H1 (cell line): ENCODE results near the gene CHSY3. TPM values are rescaled to one million over a fixed set of nuclear protein-coding genes. Genes with fewer than 3 reads are reported as not detected.

Experiments
- CTCF ChIA-PET: fragments of 300-600 bp; sonication (Branson Sonifier 250); formaldehyde crosslinking; loops from one replicate; lab custom pipeline; 2021; ENCODE audit not compliant: partially characterized antibody; lab: Charles Lee
- POLR2A ChIA-PET: fragments of 300-600 bp; sonication (Branson Sonifier 250); formaldehyde crosslinking; loops from one replicate; lab custom pipeline; 2021; ENCODE audit warnings: inconsistent platforms; ENCODE audit not compliant: partially characterized antibody; lab: Charles Lee
- DNase-seq, 2 experiments: peaks; one replicate each; pipeline versions ENCODE4 v3.0.0 to v3.0.0-alpha.2; 2010 to 2022; ENCODE audit warnings: low spot score in 2 of 2, low read depth in 1 of 2, mixed read lengths in 1 of 2
- FAIRE-seq: peaks from 2 replicates; lab custom pipeline; 2011; peaks lifted over from hg19 to GRCh38; lab: Jason Lieb, UNC
- H2AFZ ChIP-seq: 2 replicates; pipeline ENCODE4 v1.8.1; 2012; ENCODE audit warnings: low read length, inconsistent platforms
- H2AK5ac ChIP-seq: 2 replicates; pipeline ENCODE4 v1.6.1; 2013; ENCODE audit warnings: low read depth, low read length
- H2BK120ac ChIP-seq: replicated peaks from 2 replicates; pipeline ENCODE3; 2013; ENCODE audit warnings: low read depth, low read length, inconsistent platforms
- H2BK12ac ChIP-seq: 2 replicates; pipeline ENCODE4 v1.6.1; 2013; ENCODE audit warnings: low read depth, low read length
- H2BK15ac ChIP-seq: 2 replicates; pipeline ENCODE4 v1.6.1; 2013; ENCODE audit warnings: low read length
- H2BK20ac ChIP-seq: 2 replicates; pipeline ENCODE4 v1.6.1; 2013; ENCODE audit warnings: low read length
- H2BK5ac ChIP-seq: 2 replicates; pipeline ENCODE4 v1.6.1; 2013; ENCODE audit warnings: low read depth, low read length
- H3K14ac ChIP-seq: 2 replicates; pipeline ENCODE4 v1.6.1; 2013; ENCODE audit warnings: inconsistent platforms; ENCODE audit not compliant: insufficient read length
- H3K18ac ChIP-seq: 2 replicates; pipeline ENCODE4 v1.6.1; 2013; ENCODE audit warnings: low read length; ENCODE audit errors: extremely low read depth
- H3K23ac ChIP-seq: 2 replicates; pipeline ENCODE4 v1.6.1; 2013; ENCODE audit warnings: inconsistent platforms; ENCODE audit not compliant: insufficient read length
- H3K23me2 ChIP-seq: 2 replicates; pipeline ENCODE4 v1.6.1; 2013; ENCODE audit warnings: low read depth, low read length
- H3K27ac ChIP-seq: 2 replicates; pipeline ENCODE4 v1.6.1; 2011; ENCODE audit warnings: low read depth, low read length, inconsistent platforms
- H3K27me3 ChIP-seq, 4 experiments: replicated peaks in 1 of 4; 1 replicate in 1 of 4; 2 replicates in 3 of 4; pipeline versions ENCODE4 v1.6.1 to v1.8.1; 2011 to 2013; ENCODE audit warnings: low read length in 3 of 4, mild to moderate bottlenecking in 3 of 4, inconsistent platforms in 2 of 4, mixed read lengths in 2 of 4, moderate library complexity in 1 of 4; ENCODE audit not compliant: control insufficient read depth in 3 of 4, insufficient read depth in 3 of 4; ENCODE audit errors: extremely low read depth in 1 of 4
- H3K36me3 ChIP-seq, 4 experiments: 2 replicates each; pipeline versions ENCODE4 v1.6.1 to v1.8.1; 2011 to 2013; ENCODE audit warnings: mild to moderate bottlenecking in 4 of 4, low read length in 3 of 4, moderate library complexity in 2 of 4, control low read depth in 1 of 4, inconsistent platforms in 1 of 4; ENCODE audit not compliant: insufficient read depth in 4 of 4, control insufficient read depth in 2 of 4
- H3K4ac ChIP-seq: replicated peaks from 2 replicates; pipeline ENCODE3; 2013; ENCODE audit warnings: low read length, low read depth, mixed read lengths, inconsistent platforms; ENCODE audit not compliant: insufficient read length
- H3K4me1 ChIP-seq, 4 experiments: replicated peaks in 1 of 4; 1 replicate in 1 of 4; 2 replicates in 3 of 4; pipeline versions ENCODE4 v1.6.1 to v1.8.1; 2011 to 2013; ENCODE audit warnings: low read length in 3 of 4, inconsistent platforms in 2 of 4, mixed read lengths in 1 of 4; ENCODE audit not compliant: insufficient read depth in 4 of 4, control insufficient read depth in 3 of 4
- H3K4me2 ChIP-seq, 2 experiments: 2 replicates each; pipeline versions ENCODE4 v1.6.1 to v1.8.1; 2011 to 2013; ENCODE audit warnings: low read depth in 2 of 2, low read length in 2 of 2, control low read depth in 1 of 2, inconsistent platforms in 1 of 2, mild to moderate bottlenecking in 1 of 2; ENCODE audit not compliant: insufficient read depth in 1 of 2
- H3K4me3 ChIP-seq, 4 experiments: fragments of 200-600, 300-600 bp in 1 of 4; sonication (generic), shearing (Covaris generic), sonication (Bioruptor Twin) in 1 of 4; 2 replicates each; pipeline versions ENCODE4 v1.5.1 to v1.8.1; 2011 to 2016; ENCODE audit warnings: low read length in 4 of 4, low read depth in 3 of 4, control low read depth in 2 of 4, inconsistent platforms in 2 of 4, mild to moderate bottlenecking in 2 of 4, mixed read lengths in 1 of 4, moderate library complexity in 1 of 4; ENCODE audit not compliant: insufficient read depth in 2 of 4; ENCODE audit errors: extremely low read depth in 1 of 4
- H3K56ac ChIP-seq: replicated peaks from 2 replicates; pipeline ENCODE3; 2013; ENCODE audit warnings: low read depth, mild to moderate bottlenecking, mixed read lengths, low read length, inconsistent platforms; ENCODE audit not compliant: insufficient read length
- H3K79me1 ChIP-seq: 2 replicates; pipeline ENCODE4 v1.6.1; 2013; ENCODE audit warnings: low read depth, low read length, control low read depth
- H3K79me2 ChIP-seq, 2 experiments: 2 replicates each; pipeline versions ENCODE4 v1.6.1 to v1.8.1; 2012 to 2013; ENCODE audit warnings: low read length in 2 of 2, mild to moderate bottlenecking in 2 of 2, inconsistent platforms in 1 of 2; ENCODE audit not compliant: insufficient read depth in 2 of 2, control insufficient read depth in 1 of 2
- H3K9ac ChIP-seq, 4 experiments: replicated peaks in 1 of 4; 1 replicate in 1 of 4; 2 replicates in 3 of 4; pipeline versions ENCODE4 v1.6.1 to v1.8.1; 2011 to 2013; ENCODE audit warnings: low read depth in 3 of 4, low read length in 3 of 4, control low read depth in 2 of 4, mild to moderate bottlenecking in 2 of 4, moderate library complexity in 2 of 4, inconsistent platforms in 1 of 4; ENCODE audit errors: extremely low read depth in 1 of 4
- H3K9me3 ChIP-seq, 2 experiments: 2 replicates each; pipeline versions ENCODE4 v1.6.1 to v1.8.1; 2012 to 2013; ENCODE audit warnings: mild to moderate bottlenecking in 2 of 2, moderate library complexity in 2 of 2, control low read depth in 1 of 2, inconsistent platforms in 1 of 2, low read depth in 1 of 2, low read length in 1 of 2, mixed read lengths in 1 of 2; ENCODE audit not compliant: insufficient read depth in 2 of 2
- H4K20me1 ChIP-seq, 2 experiments: replicated peaks in 1 of 2; 2 replicates each; pipeline versions ENCODE3 to v1.8.1; 2011 to 2013; ENCODE audit warnings: inconsistent platforms in 2 of 2, low read length in 2 of 2, mild to moderate bottlenecking in 1 of 2; ENCODE audit not compliant: insufficient read depth in 2 of 2, control insufficient read depth in 1 of 2
- H4K5ac ChIP-seq: 2 replicates; pipeline ENCODE4 v1.6.1; 2013; ENCODE audit warnings: low read length, low read depth, mixed read lengths, inconsistent platforms; ENCODE audit not compliant: insufficient read length
- H4K8ac ChIP-seq: 2 replicates; pipeline ENCODE4 v1.8.0; 2013; ENCODE audit warnings: mild to moderate bottlenecking, moderate library complexity, low read length, inconsistent platforms; ENCODE audit not compliant: insufficient read depth; ENCODE audit errors: extremely low read depth
- H4K91ac ChIP-seq: replicated peaks from 2 replicates; pipeline ENCODE3; 2013; ENCODE audit warnings: low read length, mixed read lengths, inconsistent platforms; ENCODE audit not compliant: insufficient read length
- ATF3 ChIP-seq: IDR thresholded peaks from 2 replicates; pipeline ENCODE4 v1.6.1; 2011; ENCODE audit warnings: low read depth, mild to moderate bottlenecking, low read length; ENCODE audit not compliant: insufficient read depth
- CBX8 ChIP-seq: fragments of 300-800, 300-1000 bp; sonication (generic); IDR thresholded peaks from 2 replicates; pipeline ENCODE4 v1.7.1; 2016; ENCODE audit warnings: low read depth, low read length, borderline replicate concordance
- CHD1 ChIP-seq: IDR thresholded peaks from 2 replicates; pipeline ENCODE4 v1.6.1; 2012; ENCODE audit warnings: low read depth, low read length, improper control_type of control experiment
- EZH2 ChIP-seq: fragments of 200-600 bp; sonication (generic); IDR thresholded peaks from 2 replicates; pipeline ENCODE4 v1.7.1; 2012; ENCODE audit warnings: low read depth, mild to moderate bottlenecking, moderate library complexity, low read length, inconsistent platforms; ENCODE audit not compliant: severe bottlenecking
- RNF2 ChIP-seq: fragments of 200-900, 300-1000 bp; sonication (generic); IDR thresholded peaks from 2 replicates; pipeline ENCODE4 v1.7.1; 2016; ENCODE audit warnings: borderline replicate concordance, low read depth, mild to moderate bottlenecking, antibody characterized with exemption, low read length; ENCODE audit not compliant: poor library complexity, severe bottlenecking; ENCODE audit errors: missing control alignments
- SUZ12 ChIP-seq: fragments of 200-600 bp; sonication (generic); IDR thresholded peaks from 2 replicates; pipeline ENCODE4 v1.6.1; 2012; ENCODE audit warnings: mild to moderate bottlenecking, inconsistent platforms, low read length, moderate library complexity, mixed read lengths
- WGBS, 2 experiments: shearing (Covaris generic) in 1 of 2; methylation state at CpG; one replicate each; pipeline versions ENCODE4 v1.1.6 to v1.1.7; 2013 to 2015; ENCODE audit warnings: low lambda C conversion rate in 2 of 2, mixed read lengths in 2 of 2, inconsistent platforms in 1 of 2, low coverage in 1 of 2, missing lambda C conversion rate in 1 of 2; ENCODE audit not compliant: insufficient replicate concordance in 2 of 2, insufficient coverage in 1 of 2, insufficient read length in 1 of 2; ENCODE audit errors: extremely low coverage in 1 of 2, missing lambda C conversion rate in 1 of 2; 5-methylcytosine and 5-hydroxymethylcytosine counted together
- polyA plus RNA-seq, 7 experiments: library from polyadenylated mRNA; depleted of rRNA in 3 of 7; stranded (reverse) in 5 of 7; unstranded in 2 of 7; fragments of >200 nt in 5 of 7; fragments of 200-250 nt in 2 of 7; gene quantifications; 1 replicate in 5 of 7; 2 replicates in 1 of 7; 4 replicates in 1 of 7; pipeline versions ENCODE4 v1.2.1 to v1.2.3, GENCODE V29; 2011 to 2013; ENCODE audit warnings: missing spikeins in 2 of 7, mixed read lengths in 2 of 7
- total RNA-seq: library from RNA; stranded (reverse); fragmentation: NEBNext Ultra II Directional; extraction: Animal tissue kit (Norgen Biotek cat#: 25700); gene quantifications from 2 replicates; pipeline ENCODE4 v1.2.1, GENCODE V29; 2021

The CHSY3 gene
- total and polyA plus RNA-seq, 2 of the 8 experiments (the other 6 are each of a cell fraction or from before 2014, with no cell fraction given) = 0.24 to 1.8 TPM

GRCh38 chr5:129945774-129946270, 41.6 kb downstream of the CHSY3 start:
- no peaks in the 10 kb centered on the region for H3K23me2 ChIP-seq
- no peak overlapping the region for H3K9ac ChIP-seq
- CTCF ChIA-PET = no interaction called here
- TF ChIP-seq SUZ12 (no peak), RNF2 (no peak), CHD1 (no peak), EZH2 (no peak), CBX8 (no peak), ATF3 (no peak)
- TF ChIP-seq, all 59 proteins: peak for 0
- H2AFZ ChIP-seq = no peak overlapping the region
- H2BK15ac ChIP-seq = no peak overlapping the region
- no peak overlapping the region for H2BK5ac ChIP-seq
- H3K23ac ChIP-seq = no peak overlapping the region
- H4K20me1 ChIP-seq = no peaks in the 10 kb centered on the region
- H4K91ac ChIP-seq = no peak overlapping the region
- no peak overlapping the region for H4K8ac ChIP-seq
- H3K4me1 ChIP-seq = no peaks in the 10 kb centered on the region
- FAIRE-seq (no peak), DNase-seq (no peak)
- WGBS, 2 experiments = 90% methylated on average over 1 of the region's 1 CpG; no CpG with 5 or more reads in 1 of the 2 experiments
- no peaks in the 10 kb centered on the region for H3K9me3 ChIP-seq
- POLR2A ChIA-PET = no interaction called here
- H3K4ac ChIP-seq = no peak overlapping the region
- no peak overlapping the region for H2BK20ac ChIP-seq
- H3K27ac ChIP-seq = no peak overlapping the region
- no peak overlapping the region for H2BK12ac ChIP-seq
- no peaks in the 10 kb centered on the region for H3K36me3 ChIP-seq
- no peak overlapping the region for H4K5ac ChIP-seq
- H3K4me2 ChIP-seq = no peak overlapping the region
- no peak overlapping the region for H2AK5ac ChIP-seq
- H3K18ac ChIP-seq = no peak overlapping the region
- H3K79me1 ChIP-seq = no peaks in the 10 kb centered on the region
- no peak overlapping the region for H3K4me3 ChIP-seq
- H3K27me3 ChIP-seq = peaks cover 0 to 1% (median 0%) of the 10 kb centered on the region in 4 experiments; a peak in 1 of 7 replicates
- no peak overlapping the region for H2BK120ac ChIP-seq
- no peaks in the 10 kb centered on the region for H3K79me2 ChIP-seq
- H3K14ac ChIP-seq = no peak overlapping the region
- no peak overlapping the region for H3K56ac ChIP-seq
